IMR-90 (cell line): ENCODE results near the gene MYO1D. TPM values are rescaled to one million over a fixed set of nuclear protein-coding genes. Genes with fewer than 3 reads are reported as not detected.

Source experiments
- ATAC-seq: fragments of 200-7000 bp; cut with Tn5 transposase; 2 replicates; pipeline ENCODE4 v1.9.1; 2020; ENCODE audit warnings: low read depth, mild to moderate bottlenecking, moderate library complexity
- BruUV-seq: library from RNA; stranded (reverse); fragments of 400-500 nt; replicated peaks from 2 replicates; lab custom pipeline; 2021; lab: Mats Ljungman, UMichigan
- CTCF ChIA-PET: fragments of 300-600 bp; formaldehyde crosslinking; extraction: SDS; loops from one replicate; lab custom pipeline; 2021; ENCODE audit warnings: antibody characterized with exemption; lab: Yijun Ruan, JAX
- POLR2A ChIA-PET: fragments of 300-600 bp; sonication (Branson Sonifier 250); formaldehyde crosslinking; loops from one replicate; lab custom pipeline; 2022; ENCODE audit warnings: antibody characterized with exemption; ENCODE audit not compliant: unreplicated experiment; lab: Charles Lee
- DNase-seq: peaks from one replicate; pipeline ENCODE4 v3.0.0; 2013
- H2AFZ ChIP-seq: replicated peaks from 2 replicates; pipeline ENCODE3; 2013; ENCODE audit warnings: low read length, mild to moderate bottlenecking; ENCODE audit not compliant: poor library complexity
- H2AK5ac ChIP-seq: 2 replicates; pipeline ENCODE4 v1.6.1; 2013; ENCODE audit warnings: low read depth, low read length, inconsistent platforms
- H2AK9ac ChIP-seq: replicated peaks from 2 replicates; pipeline ENCODE3; 2013; ENCODE audit warnings: mild to moderate bottlenecking, low read depth, low read length, moderate library complexity; ENCODE audit not compliant: poor library complexity
- H2BK120ac ChIP-seq: 2 replicates; pipeline ENCODE4 v1.6.1; 2013; ENCODE audit warnings: low read depth, low read length, inconsistent platforms
- H2BK15ac ChIP-seq: 3 replicates; pipeline ENCODE4 v1.6.1; 2013; ENCODE audit warnings: low read depth, low read length, inconsistent platforms
- H2BK20ac ChIP-seq: 2 replicates; pipeline ENCODE4 v1.6.1; 2013; ENCODE audit warnings: low read depth, mild to moderate bottlenecking, inconsistent platforms, low read length, moderate library complexity
- H2BK5ac ChIP-seq: 2 replicates; pipeline ENCODE4 v1.6.1; 2013; ENCODE audit warnings: mild to moderate bottlenecking, low read depth, low read length, inconsistent platforms; ENCODE audit not compliant: poor library complexity, severe bottlenecking
- H3K14ac ChIP-seq: replicated peaks from 2 replicates; pipeline ENCODE4 v1.6.1; 2013; ENCODE audit warnings: low read depth, low read length, inconsistent platforms
- H3K18ac ChIP-seq: 2 replicates; pipeline ENCODE4 v1.6.1; 2013; ENCODE audit warnings: low read depth, low read length, control low read depth
- H3K23ac ChIP-seq: 2 replicates; pipeline ENCODE4 v1.6.1; 2013; ENCODE audit warnings: low read depth, low read length, inconsistent platforms
- H3K27ac ChIP-seq: 2 replicates; pipeline ENCODE4 v1.5.1; 2013; ENCODE audit warnings: mild to moderate bottlenecking, control low read depth, low read length; ENCODE audit not compliant: insufficient read depth
- H3K27me3 ChIP-seq: 2 replicates; pipeline ENCODE4 v1.6.1; 2013; ENCODE audit warnings: low read length; ENCODE audit not compliant: control insufficient read depth, insufficient read depth
- H3K36me3 ChIP-seq: 2 replicates; pipeline ENCODE4 v1.6.1; 2013; ENCODE audit warnings: low read length, mixed read lengths; ENCODE audit not compliant: control insufficient read depth, insufficient read depth
- H3K4ac ChIP-seq: 2 replicates; pipeline ENCODE4 v1.6.1; 2013; ENCODE audit warnings: low read depth, low read length, inconsistent platforms
- H3K4me1 ChIP-seq: 2 replicates; pipeline ENCODE4 v1.6.1; 2013; ENCODE audit warnings: low read length, mixed read lengths; ENCODE audit not compliant: control insufficient read depth, insufficient read depth
- H3K4me2 ChIP-seq: 2 replicates; pipeline ENCODE4 v1.6.1; 2013; ENCODE audit warnings: low read depth, mild to moderate bottlenecking, control low read depth, low read length, moderate library complexity
- H3K4me3 ChIP-seq: 2 replicates; pipeline ENCODE4 v1.5.1; 2013; ENCODE audit warnings: low read depth, mild to moderate bottlenecking, control low read depth, low read length, moderate library complexity; ENCODE audit not compliant: insufficient read depth
- H3K56ac ChIP-seq: 2 replicates; pipeline ENCODE4 v1.6.1; 2013; ENCODE audit warnings: low read length, inconsistent platforms; ENCODE audit not compliant: insufficient read depth; ENCODE audit errors: extremely low read depth
- H3K79me1 ChIP-seq, 2 experiments: 2 replicates each; pipeline ENCODE4 v1.6.1; 2013; ENCODE audit warnings: low read length in 2 of 2, inconsistent platforms in 1 of 2, low read depth in 1 of 2
- H3K9ac ChIP-seq: 2 replicates; pipeline ENCODE4 v1.6.1; 2013; ENCODE audit warnings: low read depth, low read length, control low read depth
- H3K9me1 ChIP-seq: 2 replicates; pipeline ENCODE4 v1.6.1; 2013; ENCODE audit warnings: low read length, inconsistent platforms; ENCODE audit not compliant: insufficient read depth
- H3K9me3 ChIP-seq: 2 replicates; pipeline ENCODE4 v1.6.1; 2013; ENCODE audit warnings: low read length; ENCODE audit not compliant: control insufficient read depth, insufficient read depth
- H4K20me1 ChIP-seq: 2 replicates; pipeline ENCODE4 v1.6.1; 2013; ENCODE audit warnings: low read length, inconsistent platforms; ENCODE audit not compliant: insufficient read depth
- H4K5ac ChIP-seq: 2 replicates; pipeline ENCODE4 v1.6.1; 2013; ENCODE audit warnings: mild to moderate bottlenecking, low read depth, low read length, control low read depth
- H4K8ac ChIP-seq, 2 experiments: 2 replicates each; pipeline ENCODE4 v1.6.1; 2013; ENCODE audit warnings: low read depth in 2 of 2, low read length in 2 of 2, control low read depth in 1 of 2, inconsistent platforms in 1 of 2
- H4K91ac ChIP-seq: 2 replicates; pipeline ENCODE4 v1.6.1; 2013; ENCODE audit warnings: low read depth, low read length, inconsistent platforms; ENCODE audit not compliant: insufficient read depth
- BHLHE40 ChIP-seq: fragments of 150-350 bp; IDR thresholded peaks from 2 replicates; pipeline ENCODE4 v1.6.1; 2016; ENCODE audit warnings: mild to moderate bottlenecking, low read depth, low read length
- CEBPB ChIP-seq: IDR thresholded peaks from 2 replicates; pipeline ENCODE4 v1.6.1; 2012; ENCODE audit warnings: low read depth, low read length, improper control_type of control experiment
- CHD1 ChIP-seq: IDR thresholded peaks from 2 replicates; pipeline ENCODE4 v1.6.1; 2012; ENCODE audit warnings: low read depth, low read length, improper control_type of control experiment
- ELK1 ChIP-seq: fragments of 150-350 bp; IDR thresholded peaks from 2 replicates; pipeline ENCODE4 v1.6.1; 2016; ENCODE audit warnings: low read depth, mild to moderate bottlenecking, low read length, moderate library complexity, borderline replicate concordance
- FOS ChIP-seq: fragments of 150-350 bp; IDR thresholded peaks from 2 replicates; pipeline ENCODE4 v1.6.1; 2016; ENCODE audit warnings: low read depth, low read length
- MAFK ChIP-seq: IDR thresholded peaks from 2 replicates; pipeline ENCODE4 v1.6.1; 2012; ENCODE audit warnings: low read depth, low read length, improper control_type of control experiment
- MAZ ChIP-seq: IDR thresholded peaks from 2 replicates; pipeline ENCODE4 v1.6.1; 2012; ENCODE audit warnings: low read depth, mild to moderate bottlenecking, low read length, improper control_type of control experiment, moderate library complexity, borderline replicate concordance
- MXI1 ChIP-seq: IDR thresholded peaks from 2 replicates; pipeline ENCODE4 v1.6.1; 2012; ENCODE audit warnings: low read depth, mild to moderate bottlenecking, low read length, moderate library complexity, borderline replicate concordance
- NFE2L2 ChIP-seq: fragments of 150-350 bp; IDR thresholded peaks from 2 replicates; pipeline ENCODE4 v1.6.1; 2016; ENCODE audit warnings: low read depth, mild to moderate bottlenecking, low read length
- POLR2A ChIP-seq: IDR thresholded peaks from 2 replicates; pipeline ENCODE4 v1.6.1; 2012; ENCODE audit warnings: mild to moderate bottlenecking, low read depth, low read length
- RAD21 ChIP-seq: IDR thresholded peaks from 2 replicates; pipeline ENCODE4 v1.6.1; 2012; ENCODE audit warnings: low read length, improper control_type of control experiment
- RCOR1 ChIP-seq: IDR thresholded peaks from 2 replicates; pipeline ENCODE4 v1.6.1; 2012; ENCODE audit warnings: mild to moderate bottlenecking, low read length, improper control_type of control experiment; ENCODE audit not compliant: insufficient replicate concordance
- RFX5 ChIP-seq: IDR thresholded peaks from 2 replicates; pipeline ENCODE4 v1.8.0; 2012; ENCODE audit warnings: low read depth, mild to moderate bottlenecking, low read length, moderate library complexity
- SMC3 ChIP-seq: fragments of 150-350 bp; IDR thresholded peaks from 2 replicates; pipeline ENCODE4 v1.6.1; 2016; ENCODE audit warnings: low read depth, mild to moderate bottlenecking, antibody characterized with exemption, low read length, moderate library complexity
- USF2 ChIP-seq: fragments of 150-350 bp; IDR thresholded peaks from 2 replicates; pipeline ENCODE4 v1.6.1; 2017; ENCODE audit warnings: mild to moderate bottlenecking, antibody characterized with exemption, low read length, low read depth
- dilution Hi-C: fragments of 300-500 bp; cut with HindIII; formaldehyde crosslinking; loops from one replicate; pipeline ENCODE4 v1.14.3; 2018; ENCODE audit warnings: low sequenced_read_pairs; ENCODE audit not compliant: unreplicated experiment
- in situ Hi-C: fragments of 300-500 bp; cut with MboI; formaldehyde crosslinking; loops from 3 replicates; pipeline ENCODE4 v1.14.3; 2019; ENCODE audit warnings: low sequenced_read_pairs, inconsistent platforms, mixed read lengths
- intact Hi-C: fragments of 100-400 bp; cut with micrococcal nuclease; formaldehyde crosslinking; loops from 2 replicates; pipeline ENCODE4 v1.10.0; 2022
- polyA plus RNA-seq, 3 experiments: library from polyadenylated mRNA; depleted of rRNA; stranded (reverse); fragments of >200 nt; gene quantifications; 2 replicates each; pipeline ENCODE4 v1.2.3, GENCODE V29; 2012; ENCODE audit warnings: low replicate concordance in 1 of 3
- total RNA-seq: library from RNA; depleted of rRNA; stranded (reverse); fragments of >200 nt; gene quantifications from 2 replicates; pipeline ENCODE4 v1.2.3, GENCODE V29; 2012
- TF ChIP-seq, protein P1 (sequence below): conservative IDR thresholded peaks from 2 replicates; pipeline ENCODE4 v1.5.1; 2012; ENCODE audit warnings: mild to moderate bottlenecking, low read depth, low read length, improper control_type of control experiment

The MYO1D gene
- total and polyA plus RNA-seq, 2 of the 4 experiments (the other 2 are of a cell fraction) = 0.63 to 0.90 TPM

DNA sequence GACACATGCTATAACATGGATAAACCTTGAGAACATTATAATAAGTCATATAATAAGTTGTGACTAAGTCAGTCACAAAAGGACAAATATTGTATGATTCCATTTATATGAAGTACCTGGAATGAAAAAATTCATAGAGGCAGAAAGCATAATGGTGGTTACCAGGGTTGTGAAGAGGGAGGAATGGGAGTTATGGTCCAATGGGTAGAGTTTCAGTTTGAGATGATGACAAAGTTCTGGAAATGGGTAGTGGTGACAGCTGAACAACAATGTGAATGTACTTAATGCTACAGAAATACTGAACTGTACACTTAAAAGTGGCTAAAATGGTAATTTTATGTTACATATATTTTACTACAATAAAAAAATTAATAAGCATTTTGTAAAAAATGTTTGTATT, 49.7 kb downstream of the MYO1D start:
- Histone ChIP-seq H2AK5ac (no peak overlapping the region), H4K5ac (no peak overlapping the region), H3K79me1 (no peaks in the 10 kb centered on the region), H2AFZ (no peak overlapping the region), H2BK20ac (no peak overlapping the region), H2BK5ac (no peak overlapping the region), H3K18ac (no peak overlapping the region), H4K8ac (no peak overlapping the region), H2AK9ac (no peak overlapping the region), H3K56ac (no peak overlapping the region), H3K27me3 (peaks cover 4% of the 10 kb centered on the region), H3K4me1 (no peaks in the 10 kb centered on the region), H3K36me3 (no peaks in the 10 kb centered on the region), H4K91ac (no peak overlapping the region), H4K20me1 (no peaks in the 10 kb centered on the region), H3K23ac (no peak overlapping the region), H3K9me3 (no peaks in the 10 kb centered on the region), H3K27ac (no peak overlapping the region), H3K9me1 (no peaks in the 10 kb centered on the region), H2BK15ac (no peak overlapping the region), H3K4me2 (no peak overlapping the region), H3K14ac (no peak overlapping the region), H2BK120ac (no peak overlapping the region), H3K4me3 (no peak overlapping the region), H3K9ac (no peak overlapping the region), H3K4ac (no peak overlapping the region)
- TF ChIP-seq RAD21 (no peak), RCOR1 (no peak), MAZ (no peak), MAFK (no peak), CHD1 (no peak), NFE2L2 (no peak), SMC3 (no peak), ELK1 (no peak), BHLHE40 (no peak), RFX5 (no peak), USF2 (no peak), MXI1 (no peak), CEBPB (no peak), POLR2A (no peak), FOS (no peak)
- TF ChIP-seq, protein P1, sequence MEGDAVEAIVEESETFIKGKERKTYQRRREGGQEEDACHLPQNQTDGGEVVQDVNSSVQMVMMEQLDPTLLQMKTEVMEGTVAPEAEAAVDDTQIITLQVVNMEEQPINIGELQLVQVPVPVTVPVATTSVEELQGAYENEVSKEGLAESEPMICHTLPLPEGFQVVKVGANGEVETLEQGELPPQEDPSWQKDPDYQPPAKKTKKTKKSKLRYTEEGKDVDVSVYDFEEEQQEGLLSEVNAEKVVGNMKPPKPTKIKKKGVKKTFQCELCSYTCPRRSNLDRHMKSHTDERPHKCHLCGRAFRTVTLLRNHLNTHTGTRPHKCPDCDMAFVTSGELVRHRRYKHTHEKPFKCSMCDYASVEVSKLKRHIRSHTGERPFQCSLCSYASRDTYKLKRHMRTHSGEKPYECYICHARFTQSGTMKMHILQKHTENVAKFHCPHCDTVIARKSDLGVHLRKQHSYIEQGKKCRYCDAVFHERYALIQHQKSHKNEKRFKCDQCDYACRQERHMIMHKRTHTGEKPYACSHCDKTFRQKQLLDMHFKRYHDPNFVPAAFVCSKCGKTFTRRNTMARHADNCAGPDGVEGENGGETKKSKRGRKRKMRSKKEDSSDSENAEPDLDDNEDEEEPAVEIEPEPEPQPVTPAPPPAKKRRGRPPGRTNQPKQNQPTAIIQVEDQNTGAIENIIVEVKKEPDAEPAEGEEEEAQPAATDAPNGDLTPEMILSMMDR = no peak
- intact Hi-C loops (no loop called here), in situ Hi-C loops (no loop called here), dilution Hi-C loops (no loop called here)
- BruUV-seq = no TSS peak
- ATAC-seq = no peak
- ChIA-PET CTCF (interaction anchor here (1.2 kb wide), 2 partner anchors 14 to 50 kb away, joined by 6 to 8 read pairs; partner anchors contain the start of gene MYO1D), POLR2A (no interaction called here)
- DNase-seq = no peak
